Pancreas (tissue), 10 donors: Measurements from ENCODE around the gene KCNK15. TPM values are rescaled to one million over a fixed set of nuclear protein-coding genes. Genes with fewer than 3 reads are reported as not detected.
A peak's percentile ranks its signal among the peaks of the same experiment; 100 is the strongest.
"Not testable (repeated sequence)": the region's sequence is repeated elsewhere in the genome, so short reads cannot be mapped to it uniquely, and the experiment has no call there.

Source experiments
- ATAC-seq, 4 donors: fragments of 200-7000 bp; cut with Tn5 transposase; one replicate each; pipeline versions ENCODE4 v1.8.0 to v1.9.1; 2020; ENCODE audit warnings: mild to moderate bottlenecking in 4 of 4, moderate library complexity in 4 of 4
- DNase-seq, 6 donors: peaks; one replicate each; pipeline ENCODE4 v3.0.0-alpha.2; 2020
- FAIRE-seq: peaks from 2 replicates; lab custom pipeline; 2012; peaks lifted over from hg19 to GRCh38; lab: Jason Lieb, UNC
- H3K27ac ChIP-seq, 4 donors: fragments of 200-600 bp; sonication (generic); 1 replicate in 3 of 4; 2 replicates in 1 of 4; pipeline versions ENCODE4 v1.5.0 to v1.8.0; 2020
- H3K27me3 ChIP-seq, 4 donors: fragments of 200-600 bp; one replicate each; pipeline ENCODE4 v1.8.0; 2021
- H3K36me3 ChIP-seq, 3 donors: fragments of 200-600 bp; sonication (generic) in 1 of 3; one replicate each; pipeline versions ENCODE4 v1.5.0 to v1.8.0; 2020 to 2021
- H3K4me1 ChIP-seq, 3 donors: fragments of 200-600 bp; one replicate each; pipeline ENCODE4 v1.8.0; 2021
- H3K4me3 ChIP-seq, 4 donors: fragments of 200-600 bp; sonication (generic) in 2 of 4; one replicate each; pipeline versions ENCODE4 v1.5.0 to v1.8.0; 2020 to 2021
- H3K9me3 ChIP-seq, 4 donors: fragments of 200-600 bp; one replicate each; pipeline ENCODE4 v1.8.0; 2021
- WGBS, 2 donors: extraction: QIAGEN DNeasy Blood & Tissue Kit; methylation state at CpG; one replicate each; pipeline ENCODE4 v1.1.7; 2013; 5-methylcytosine and 5-hydroxymethylcytosine counted together
- intact Hi-C, 3 donors: fragments of 100-400 bp; cut with DNase I; formaldehyde crosslinking; loops; one replicate each; pipeline versions ENCODE4 v1.11.1 to v1.14.2; 2022
- polyA plus RNA-seq, 2 donors: library from polyadenylated mRNA; stranded (reverse); fragments of 200-250 nt; gene quantifications; one replicate each; pipeline ENCODE4 v1.2.3, GENCODE V29; 2013
- total RNA-seq, 6 donors: library from RNA; stranded (reverse); fragmentation: NEBNext Ultra II Directional in 4 of 6; extraction: Animal tissue kit (Norgen Biotek cat#: 25700) in 4 of 6; gene quantifications; one replicate each; pipeline versions ENCODE4 v1.2.1 to v1.2.4, GENCODE V29; 2021 to 2023
- TF ChIP-seq, protein P1 (sequence below), 4 donors: fragments of 200-600 bp; sonication (generic) in 3 of 4; IDR thresholded peaks; one replicate each; pipeline versions ENCODE4 v1.5.0 to v1.8.0; 2021; ENCODE audit warnings: antibody characterized with exemption in 4 of 4
- donor health status: healthy with polysubstance abuse.
- donor health status: DM: no; HTN: no; CAD: no; lungs with moderate emphysema.
- donor health status: DM: no; HTN: no; CAD: no.
- donor health status: control.
- donor health status: control.
- donor health status: Bipolar disorder and iron deficiency.
- donor health status: DM: yes; HTN: yes; CAD: no.
- donor health status: DM: no; HTN: no; CAD: no.
- donor health status: DM: no; HTN: no; CAD: no.
- donor health status: DM: yes; HTN: yes; CAD: no.

The KCNK15 gene
- total and polyA plus RNA-seq, 8 donors, result 0.42 to 2.5 (median 1.0) TPM

DNA sequence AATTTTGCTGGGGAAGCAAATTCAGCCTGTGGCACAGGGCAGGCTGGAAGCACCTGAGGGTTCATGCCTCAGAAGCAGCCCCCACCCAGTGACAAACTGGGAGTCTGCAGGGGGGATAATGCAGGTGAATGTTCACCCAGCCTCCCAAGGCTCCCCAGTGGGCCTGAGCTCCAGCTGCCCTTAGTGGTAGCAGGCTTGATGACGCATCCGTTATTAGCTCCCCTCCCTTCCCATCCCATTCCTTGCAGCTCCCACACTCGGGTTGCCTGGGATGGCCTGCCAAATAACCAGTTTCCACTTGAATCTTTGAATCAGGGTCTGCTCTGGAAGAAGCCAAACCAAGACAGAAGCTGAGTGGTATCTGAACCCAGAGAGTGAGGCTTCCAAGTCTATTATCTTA lies 15.8 kb downstream of the KCNK15 start:
- TF ChIP-seq, protein P1, sequence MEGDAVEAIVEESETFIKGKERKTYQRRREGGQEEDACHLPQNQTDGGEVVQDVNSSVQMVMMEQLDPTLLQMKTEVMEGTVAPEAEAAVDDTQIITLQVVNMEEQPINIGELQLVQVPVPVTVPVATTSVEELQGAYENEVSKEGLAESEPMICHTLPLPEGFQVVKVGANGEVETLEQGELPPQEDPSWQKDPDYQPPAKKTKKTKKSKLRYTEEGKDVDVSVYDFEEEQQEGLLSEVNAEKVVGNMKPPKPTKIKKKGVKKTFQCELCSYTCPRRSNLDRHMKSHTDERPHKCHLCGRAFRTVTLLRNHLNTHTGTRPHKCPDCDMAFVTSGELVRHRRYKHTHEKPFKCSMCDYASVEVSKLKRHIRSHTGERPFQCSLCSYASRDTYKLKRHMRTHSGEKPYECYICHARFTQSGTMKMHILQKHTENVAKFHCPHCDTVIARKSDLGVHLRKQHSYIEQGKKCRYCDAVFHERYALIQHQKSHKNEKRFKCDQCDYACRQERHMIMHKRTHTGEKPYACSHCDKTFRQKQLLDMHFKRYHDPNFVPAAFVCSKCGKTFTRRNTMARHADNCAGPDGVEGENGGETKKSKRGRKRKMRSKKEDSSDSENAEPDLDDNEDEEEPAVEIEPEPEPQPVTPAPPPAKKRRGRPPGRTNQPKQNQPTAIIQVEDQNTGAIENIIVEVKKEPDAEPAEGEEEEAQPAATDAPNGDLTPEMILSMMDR (IDR thresholded peaks at IDR 0.05), result no peak
- ATAC-seq, result no peak
- no peaks in the 10 kb centered on the region for H3K4me1 ChIP-seq
- no peaks in the 10 kb centered on the region for H3K9me3 ChIP-seq
- no peaks in the 10 kb centered on the region for H3K36me3 ChIP-seq
- DNase-seq, result no peak
- no peak overlapping the region for H3K27ac ChIP-seq
- WGBS, 2 donors, result 59 to 65% methylated on average over 3 of the region's 3 CpGs
- intact Hi-C loops, result no loop called here
- no peak for FAIRE-seq
- H3K27me3 ChIP-seq, result no peaks in the 10 kb centered on the region
- no peak overlapping the region for H3K4me3 ChIP-seq

DNA sequence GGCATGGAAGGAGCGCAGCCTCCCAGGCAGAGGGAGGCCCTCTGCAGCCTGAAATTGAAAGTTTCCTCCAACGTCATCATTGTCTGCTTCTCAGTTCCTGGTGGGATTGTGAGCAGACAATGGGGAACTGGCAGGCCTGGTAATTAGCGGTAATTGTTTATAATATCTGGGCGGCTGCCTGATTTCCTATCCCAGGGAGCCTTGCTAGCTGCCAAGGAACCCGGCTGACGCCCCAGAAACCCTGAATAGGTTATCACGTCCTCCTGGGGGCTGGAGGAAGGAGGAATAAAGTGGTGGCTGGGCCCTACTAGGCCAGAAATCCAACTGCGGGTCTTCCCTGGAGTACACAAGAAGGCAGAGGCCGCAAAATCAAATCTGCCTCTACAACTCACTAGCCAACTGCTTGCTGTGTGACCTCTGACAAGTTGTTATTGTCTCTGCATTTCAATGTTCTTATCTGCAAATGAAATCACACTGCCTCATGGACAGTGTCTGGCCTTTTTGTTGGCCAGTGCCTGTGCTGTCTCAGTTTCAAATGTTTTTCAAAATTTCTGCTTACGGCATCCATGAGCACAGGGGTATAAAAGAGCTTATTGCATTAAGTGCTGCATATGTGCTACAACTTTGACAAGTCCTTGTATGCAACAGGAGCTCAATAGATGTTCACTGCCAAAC lies 16.9 kb downstream of the KCNK15 start:
- H3K4me1 ChIP-seq, result no peaks in the 10 kb centered on the region
- no peak overlapping the region for H3K27ac ChIP-seq
- DNase-seq (no peak), FAIRE-seq (no peak), ATAC-seq (no peak)
- no peaks in the 10 kb centered on the region for H3K9me3 ChIP-seq
- TF ChIP-seq, protein P1 (IDR thresholded peaks at IDR 0.05), result no peak
- intact Hi-C loops, result no loop called here
- H3K36me3 ChIP-seq, result no peaks in the 10 kb centered on the region
- H3K4me3 ChIP-seq, result no peak overlapping the region
- whole genome bisulfite sequencing, 2 donors, result 61 to 69% methylated on average over 10 of the region's 10 CpGs
- H3K27me3 ChIP-seq, result no peaks in the 10 kb centered on the region

DNA sequence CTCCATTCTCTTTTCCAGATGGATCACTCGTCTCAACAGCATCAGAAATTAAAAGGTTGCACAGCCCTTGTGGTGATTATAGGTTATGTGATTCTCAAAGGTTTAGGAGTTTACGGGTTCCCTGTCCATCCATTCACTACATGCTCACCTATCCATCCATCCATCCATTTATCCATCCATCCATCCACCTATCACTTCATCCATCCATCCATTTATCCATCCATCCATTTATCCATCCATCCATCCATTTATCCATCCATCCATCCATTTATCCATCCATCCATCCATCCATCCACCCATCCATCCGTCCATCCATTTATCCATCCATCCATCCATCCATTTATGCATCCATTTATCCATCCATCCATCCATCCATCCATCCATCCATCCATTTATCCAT lies 18.1 kb downstream of the KCNK15 start:
- H3K9me3 ChIP-seq, H3K27ac ChIP-seq, H3K4me1 ChIP-seq, intact Hi-C loops, H3K36me3 ChIP-seq, DNase-seq, FAIRE-seq, ATAC-seq, H3K27me3 ChIP-seq, H3K4me3 ChIP-seq: not testable (repeated sequence)
- WGBS, 2 donors, result 61 to 65% methylated on average over 3 of the region's 3 CpGs

DNA sequence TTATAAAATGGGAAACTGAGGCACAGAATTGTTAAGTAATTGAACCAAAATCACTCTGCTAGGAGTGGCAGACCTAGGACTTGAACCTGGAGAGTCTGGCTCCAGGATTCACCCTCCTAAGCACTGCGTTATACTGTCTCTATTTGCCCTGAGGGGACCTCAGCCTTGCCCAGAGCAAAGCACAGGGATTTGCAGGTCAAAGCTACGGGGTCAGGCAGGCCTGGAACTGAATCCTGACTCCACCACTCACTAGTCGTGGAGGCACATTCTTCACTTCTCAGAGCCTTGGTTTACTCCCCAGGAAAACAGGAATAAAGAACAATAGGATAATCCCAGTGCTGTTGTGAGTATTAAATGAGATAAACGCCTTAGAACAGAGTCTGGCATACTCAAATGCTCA lies 19.4 kb downstream of the KCNK15 start:
- intact Hi-C loops, result no loop called here
- no peak for FAIRE-seq

DNA sequence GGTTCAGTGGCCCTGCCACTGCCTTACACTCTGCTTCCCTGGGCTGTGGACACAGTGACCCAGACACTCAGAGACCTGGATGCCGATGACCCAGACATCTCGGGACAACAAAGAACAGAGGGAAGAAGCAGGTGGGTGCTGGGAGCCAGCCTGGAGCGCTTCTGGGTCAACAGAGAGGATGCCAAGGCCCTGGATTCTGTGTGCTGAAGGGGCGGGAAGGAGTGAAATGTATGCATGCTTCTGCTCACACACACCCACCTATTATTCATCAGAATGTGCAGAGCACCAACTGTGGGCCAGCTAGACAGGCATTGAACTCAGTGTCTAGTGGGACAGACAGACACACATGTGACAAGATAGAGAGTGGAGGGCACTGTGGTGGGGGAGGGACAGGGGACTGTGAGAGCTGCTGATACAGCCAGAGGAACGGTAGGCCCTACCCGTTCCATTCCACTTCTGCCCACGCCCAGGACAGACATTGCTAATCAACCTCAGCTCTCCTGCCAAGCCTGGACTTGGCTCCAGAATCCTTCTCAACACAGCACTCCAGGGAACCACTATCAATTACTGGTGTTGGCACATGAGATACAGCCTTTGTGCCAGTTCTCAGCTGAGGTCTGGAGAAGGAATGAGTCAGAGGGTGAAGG lies 20.2 kb downstream of the KCNK15 start:
- peak in 2 of 4 donors; percentile 34 to 55 for ATAC-seq
- intact Hi-C loops, result no loop called here
- Histone ChIP-seq H3K4me3 (no peak overlapping the region), H3K27ac (no peak overlapping the region), H3K4me1 (no peaks in the 10 kb centered on the region), H3K9me3 (no peaks in the 10 kb centered on the region), H3K36me3 (no peaks in the 10 kb centered on the region), H3K27me3 (no peaks in the 10 kb centered on the region)
- DNase-seq, result no peak
- 31 to 37% methylated on average over 7 of the region's 7 CpGs for WGBS, 2 donors
- FAIRE-seq, result no peak
- TF ChIP-seq, protein P1 (IDR thresholded peaks at IDR 0.05), result no peak

More for the DNA sequence above, 19.4 kb downstream of the KCNK15 start:
- Histone ChIP-seq H3K27me3 (no peaks in the 10 kb centered on the region), H3K9me3 (no peaks in the 10 kb centered on the region), H3K4me1 (no peaks in the 10 kb centered on the region), H3K27ac (no peak overlapping the region), H3K4me3 (no peak overlapping the region), H3K36me3 (no peaks in the 10 kb centered on the region)
- ATAC-seq, result no peak
- TF ChIP-seq, protein P1 (IDR thresholded peaks at IDR 0.05), result no peak
- 38 to 39% methylated on average over 4 of the region's 4 CpGs for WGBS, 2 donors
- DNase-seq, result no peak
